Lung (tissue), 12 donors: ENCODE results near the gene MEAK7. TPM values are rescaled to one million over a fixed set of nuclear protein-coding genes. Genes with fewer than 3 reads are reported as not detected.

Experiments used
- ATAC-seq: fragments of 200-7000 bp; cut with Tn5 transposase; one replicate; pipeline ENCODE4 v1.9.1; 2020; ENCODE audit warnings: moderate number of reproducible peaks; ENCODE audit not compliant: insufficient read depth, low FRiP score
- DNase-seq, 3 donors: peaks; one replicate each; pipeline ENCODE4 v3.0.0-alpha.2; 2013 to 2017
- H3K27ac ChIP-seq, 2 donors: one replicate each; pipeline ENCODE4 v1.5.1; 2013; ENCODE audit warnings: mild to moderate bottlenecking in 2 of 2, moderate library complexity in 2 of 2, control low read depth in 1 of 2, inconsistent platforms in 1 of 2, low read depth in 1 of 2, low read length in 1 of 2
- H3K27me3 ChIP-seq, 3 donors: one replicate each; pipeline ENCODE4 v1.5.1; 2013; ENCODE audit warnings: low read length in 2 of 3; ENCODE audit not compliant: control insufficient read depth in 3 of 3, insufficient read depth in 3 of 3
- H3K36me3 ChIP-seq, 4 donors: one replicate each; pipeline ENCODE4 v1.5.1; 2013; ENCODE audit warnings: low read length in 4 of 4, mild to moderate bottlenecking in 1 of 4, moderate library complexity in 1 of 4; ENCODE audit not compliant: control insufficient read depth in 4 of 4, insufficient read depth in 4 of 4
- H3K4me1 ChIP-seq, 5 donors: one replicate each; pipeline ENCODE4 v1.5.1; 2013; ENCODE audit warnings: low read length in 5 of 5, mild to moderate bottlenecking in 2 of 5, moderate library complexity in 1 of 5; ENCODE audit not compliant: control insufficient read depth in 5 of 5, insufficient read depth in 5 of 5
- H3K4me3 ChIP-seq: one replicate; pipeline ENCODE4 v1.5.1; 2013; ENCODE audit warnings: mild to moderate bottlenecking, control low read depth, moderate library complexity
- H3K9ac ChIP-seq, 2 donors: one replicate each; pipeline ENCODE4 v1.5.1; 2013; ENCODE audit warnings: low read length in 2 of 2, control low read depth in 1 of 2; ENCODE audit not compliant: insufficient read depth in 1 of 2
- H3K9me3 ChIP-seq, 4 donors: one replicate each; pipeline ENCODE4 v1.5.1; 2013; ENCODE audit warnings: low read length in 3 of 4, mild to moderate bottlenecking in 1 of 4, moderate library complexity in 1 of 4; ENCODE audit not compliant: control insufficient read depth in 4 of 4, insufficient read depth in 3 of 4
- CTCF ChIP-seq: IDR thresholded peaks from 2 replicates; pipeline ENCODE4 v1.5.1; 2012; ENCODE audit warnings: mild to moderate bottlenecking; ENCODE audit errors: control extremely low read depth, extremely low read depth
- WGBS, 2 donors: extraction: QIAGEN DNeasy Blood & Tissue Kit; methylation state at CpG; one replicate each; pipeline ENCODE4 v1.1.7; 2013; 5-methylcytosine and 5-hydroxymethylcytosine counted together
- polyA plus RNA-seq, 2 donors: library from polyadenylated mRNA; stranded (reverse); fragments of 200-250 nt; gene quantifications; one replicate each; pipeline ENCODE4 v1.2.1, GENCODE V29; 2013
- total RNA-seq, 2 donors: library from RNA; depleted of rRNA in 1 of 2; stranded (reverse); fragments of >200 nt in 1 of 2; gene quantifications; one replicate each; pipeline ENCODE4 v1.2.1, GENCODE V29; 2014 to 2021
- donor health status: control.
- donor health status: control.
- donor health status: Bipolar disorder and iron deficiency.
- donor health status: healthy.
- donor health status: DM: yes; HTN: yes; CAD: no.

Gene MEAK7
- total and polyA plus RNA-seq, 4 donors: 4.8 to 16.9 (median 11.2) TPM

DNA sequence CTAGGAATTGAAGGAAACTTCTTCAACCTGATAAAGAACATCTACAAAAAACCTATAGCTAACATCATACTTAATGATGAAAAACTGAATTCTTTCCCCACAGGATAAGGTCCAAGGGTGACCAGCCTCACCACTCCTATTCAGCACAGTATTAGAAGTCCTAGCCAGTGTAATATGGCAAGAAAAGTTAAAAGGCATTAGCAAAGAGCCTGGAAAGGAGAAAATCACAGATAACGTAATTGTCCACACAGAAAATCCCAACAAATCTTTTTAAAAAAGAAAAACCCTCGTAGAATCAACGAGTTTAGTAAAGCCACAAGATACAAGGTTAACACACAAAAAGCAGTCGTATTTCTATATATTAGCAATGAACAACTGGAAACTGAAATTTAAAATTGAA is 37.8 kb downstream of the MEAK7 start:
- peaks cover 0 to 18% (median 8%) of the 10 kb centered on the region in 4 donors for H3K36me3 ChIP-seq
- TF ChIP-seq CTCF: no peak
- H3K4me3 ChIP-seq: no peak overlapping the region
- 48% methylated on average over 4 of the region's 4 CpGs for WGBS, 2 donors
- DNase-seq: no peak
- H3K9ac ChIP-seq: no peak overlapping the region
- no peak for ATAC-seq
- no peaks in the 10 kb centered on the region for H3K27me3 ChIP-seq
- peaks cover 0 to 6% (median 4%) of the 10 kb centered on the region in 4 donors for H3K9me3 ChIP-seq
- no peaks in the 10 kb centered on the region for H3K4me1 ChIP-seq
- H3K27ac ChIP-seq: no peak overlapping the region

- ATAC-seq (no peak), DNase-seq (no peak)
- H3K27ac ChIP-seq: no peak overlapping the region
- no peak for TF ChIP-seq CTCF
- no peak overlapping the region for H3K4me3 ChIP-seq
- H3K9me3 ChIP-seq: peaks cover 0 to 6% (median 3%) of the 10 kb centered on the region in 4 donors
- 87 to 94% methylated on average over 6 of the region's 6 CpGs for WGBS, 2 donors
- no peaks in the 10 kb centered on the region for H3K27me3 ChIP-seq
- H3K4me1 ChIP-seq: no peaks in the 10 kb centered on the region
- H3K36me3 ChIP-seq: peaks cover 0 to 20% (median 8%) of the 10 kb centered on the region in 4 donors
- H3K9ac ChIP-seq: peak overlapping the region in 1 of 2 donors; percentile 25
Measured at GRCh38 chr16:84465154-84465553, 39.3 kb downstream of the MEAK7 start.

- Histone ChIP-seq H3K27me3 (no peaks in the 10 kb centered on the region), H3K9me3 (peaks cover 0 to 6% (median 3%) of the 10 kb centered on the region in 4 donors), H3K4me3 (no peak overlapping the region), H3K36me3 (peaks cover 0 to 23% (median 8%) of the 10 kb centered on the region in 4 donors), H3K9ac (no peak overlapping the region), H3K4me1 (no peaks in the 10 kb centered on the region), H3K27ac (no peak overlapping the region)
- DNase-seq (no peak), ATAC-seq (no peak)
- no peak for TF ChIP-seq CTCF
- 83 to 86% methylated on average over 6 of the region's 6 CpGs for WGBS, 2 donors
Measured at GRCh38 chr16:84464116-84464515, 40.3 kb downstream of the MEAK7 start.

- 89 to 90% methylated on average over 7 of the region's 7 CpGs for WGBS, 2 donors
- Histone ChIP-seq H3K36me3 (peaks cover 0 to 24% (median 8%) of the 10 kb centered on the region in 4 donors), H3K9me3 (peaks cover 0 to 6% (median 3%) of the 10 kb centered on the region in 4 donors), H3K27ac (no peak overlapping the region), H3K4me1 (no peaks in the 10 kb centered on the region), H3K9ac (no peak overlapping the region), H3K4me3 (no peak overlapping the region), H3K27me3 (no peaks in the 10 kb centered on the region)
- TF ChIP-seq CTCF: no peak
- DNase-seq (no peak), ATAC-seq (no peak)
Measured at GRCh38 chr16:84463221-84463620, 41.2 kb downstream of the MEAK7 start.
